Hepatocyte (in vitro differentiated cells): ENCODE data around the gene TF. TPM values are rescaled to one million over a fixed set of nuclear protein-coding genes. Genes with fewer than 3 reads are reported as not detected.

Experiments
- DNase-seq: peaks from one replicate; pipeline ENCODE4 v3.0.0-alpha.2; 2016; ENCODE audit warnings: low spot score
- H2AFZ ChIP-seq: fragments of 200-600 bp; sonication (generic); 2 replicates; pipeline ENCODE4 v1.6.0; 2016; ENCODE audit warnings: antibody characterized with exemption, mild to moderate bottlenecking
- H3K27ac ChIP-seq: fragments of 200-600 bp; sonication (generic); 2 replicates; pipeline ENCODE4 v1.5.1; 2016; ENCODE audit warnings: mild to moderate bottlenecking
- H3K27me3 ChIP-seq: fragments of 200-600 bp; sonication (generic); 2 replicates; pipeline ENCODE4 v1.6.1; 2016
- H3K36me3 ChIP-seq: fragments of 200-600 bp; sonication (generic); replicated peaks from 2 replicates; pipeline ENCODE4 v1.5.1; 2016; ENCODE audit warnings: low read depth; ENCODE audit not compliant: insufficient read depth
- H3K4me1 ChIP-seq: fragments of 200-600 bp; sonication (generic); 2 replicates; pipeline ENCODE4 v1.5.1; 2016; ENCODE audit warnings: mild to moderate bottlenecking, moderate library complexity; ENCODE audit not compliant: insufficient read depth
- H3K4me2 ChIP-seq: fragments of 200-600 bp; sonication (generic); 2 replicates; pipeline ENCODE4 v1.6.0; 2016
- H3K4me3 ChIP-seq: fragments of 200-600 bp; sonication (generic); 2 replicates; pipeline ENCODE4 v1.5.1; 2016; ENCODE audit warnings: mild to moderate bottlenecking
- H3K79me2 ChIP-seq: fragments of 200-600 bp; sonication (generic); 2 replicates; pipeline ENCODE4 v1.6.0; 2017; ENCODE audit warnings: mild to moderate bottlenecking
- H3K9me2 ChIP-seq: fragments of 200-600 bp; sonication (generic); replicated peaks from 2 replicates; pipeline ENCODE4 v1.6.0; 2017; ENCODE audit warnings: mild to moderate bottlenecking; ENCODE audit not compliant: insufficient read depth
- H3K9me3 ChIP-seq: fragments of 200-600 bp; sonication (generic); 2 replicates; pipeline ENCODE4 v1.5.1; 2016; ENCODE audit warnings: low read depth, mild to moderate bottlenecking
- H4K20me1 ChIP-seq: fragments of 200-600 bp; sonication (generic); 2 replicates; pipeline ENCODE4 v1.6.0; 2016; ENCODE audit warnings: mild to moderate bottlenecking; ENCODE audit not compliant: insufficient read depth, poor library complexity, severe bottlenecking
- CTCF ChIP-seq: fragments of 200-600 bp; sonication (generic); IDR thresholded peaks from 2 replicates; pipeline ENCODE4 v1.5.1; 2016; ENCODE audit warnings: antibody characterized with exemption, mild to moderate bottlenecking; ENCODE audit not compliant: poor library complexity
- EZH2 ChIP-seq: fragments of 200-600 bp; sonication (generic); IDR thresholded peaks from 2 replicates; pipeline ENCODE4 v1.6.1; 2016; ENCODE audit warnings: antibody characterized with exemption, mild to moderate bottlenecking, borderline replicate concordance
- EZH2phosphoT487 ChIP-seq: fragments of 200-600 bp; sonication (generic); IDR thresholded peaks from one replicate; pipeline ENCODE4 v1.6.1; 2018; ENCODE audit warnings: antibody characterized with exemption, mild to moderate bottlenecking, low read depth, moderate library complexity; ENCODE audit not compliant: unreplicated experiment, severe bottlenecking
- WGBS: methylation state at CpG from one replicate; pipeline ENCODE4 v1.1.6; 2016; ENCODE audit warnings: low lambda C conversion rate; ENCODE audit errors: missing lambda C conversion rate; 5-methylcytosine and 5-hydroxymethylcytosine counted together
- polyA plus RNA-seq: library from polyadenylated mRNA; unstranded; fragments of >200 nt; fragmentation: Nextera tagmentation; extraction: Ambion mirVana; gene quantifications from 2 replicates; pipeline ENCODE4 v1.2.1, GENCODE V29; 2016
- total RNA-seq: library from RNA; depleted of rRNA; stranded (reverse); fragments of >200 nt; gene quantifications from 2 replicates; pipeline ENCODE4 v1.2.3, GENCODE V29; 2014

The TF gene
- total and polyA plus RNA-seq, 2 experiments from 2014 or later: 577 to 642 TPM

- no peaks in the 10 kb centered on the region for H3K9me3 ChIP-seq
- H3K4me3 ChIP-seq: no peak overlapping the region
- H3K9me2 ChIP-seq: no peaks in the 10 kb centered on the region
- H2AFZ ChIP-seq: no peak overlapping the region
- H4K20me1 ChIP-seq: no peaks in the 10 kb centered on the region
- no peaks in the 10 kb centered on the region for H3K79me2 ChIP-seq
- DNase-seq: no peak
- H3K4me2 ChIP-seq: no peak overlapping the region
- WGBS: 88% methylated on average over 6 of the region's 6 CpGs
- no peaks in the 10 kb centered on the region for H3K27me3 ChIP-seq
- TF ChIP-seq EZH2phosphoT487 (no peak), CTCF (no peak), EZH2 (no peak)
- no peak overlapping the region for H3K27ac ChIP-seq
- no peaks in the 10 kb centered on the region for H3K4me1 ChIP-seq
- H3K36me3 ChIP-seq: no peaks in the 10 kb centered on the region
Measured at GRCh38 chr3:133749427-133750258, 3.5 kb downstream of the TF start.

GRCh38 chr3:133750259-133750656 is 4.1 kb downstream of the TF start:
- no peaks in the 10 kb centered on the region for H3K4me1 ChIP-seq
- DNase-seq: no peak
- H3K36me3 ChIP-seq: no peaks in the 10 kb centered on the region
- no peaks in the 10 kb centered on the region for H4K20me1 ChIP-seq
- no peak overlapping the region for H3K27ac ChIP-seq
- H3K27me3 ChIP-seq: no peaks in the 10 kb centered on the region
- H3K4me3 ChIP-seq: no peak overlapping the region
- H3K4me2 ChIP-seq: no peak overlapping the region
- TF ChIP-seq EZH2phosphoT487 (no peak), CTCF (no peak), EZH2 (no peak)
- no peaks in the 10 kb centered on the region for H3K9me2 ChIP-seq
- no peaks in the 10 kb centered on the region for H3K9me3 ChIP-seq
- no peaks in the 10 kb centered on the region for H3K79me2 ChIP-seq
- WGBS: 88% methylated on average over 6 of the region's 6 CpGs
- no peak overlapping the region for H2AFZ ChIP-seq

GRCh38 chr3:133753107-133753778 is 7.0 kb downstream of the TF start:
- DNase-seq: no peak
- Histone ChIP-seq H4K20me1 (no peaks in the 10 kb centered on the region), H3K9me3 (no peaks in the 10 kb centered on the region)

More at GRCh38 chr3:133753107-133753778, 7.0 kb downstream of the TF start:
- H3K4me3 ChIP-seq: no peak overlapping the region
- TF ChIP-seq EZH2: no peak
- no peak for TF ChIP-seq CTCF
- no peak for TF ChIP-seq EZH2phosphoT487
- no peaks in the 10 kb centered on the region for H3K79me2 ChIP-seq
- H3K4me1 ChIP-seq: no peaks in the 10 kb centered on the region
- 89% methylated on average over 13 of the region's 13 CpGs for WGBS
- no peak overlapping the region for H3K27ac ChIP-seq
- no peak overlapping the region for H3K4me2 ChIP-seq
- no peaks in the 10 kb centered on the region for H3K9me2 ChIP-seq
- H3K27me3 ChIP-seq: no peaks in the 10 kb centered on the region
- H3K36me3 ChIP-seq: no peaks in the 10 kb centered on the region
- H2AFZ ChIP-seq: no peak overlapping the region
